ENCODE measurements around the gene FLNB.

FLNB gene

DNA sequence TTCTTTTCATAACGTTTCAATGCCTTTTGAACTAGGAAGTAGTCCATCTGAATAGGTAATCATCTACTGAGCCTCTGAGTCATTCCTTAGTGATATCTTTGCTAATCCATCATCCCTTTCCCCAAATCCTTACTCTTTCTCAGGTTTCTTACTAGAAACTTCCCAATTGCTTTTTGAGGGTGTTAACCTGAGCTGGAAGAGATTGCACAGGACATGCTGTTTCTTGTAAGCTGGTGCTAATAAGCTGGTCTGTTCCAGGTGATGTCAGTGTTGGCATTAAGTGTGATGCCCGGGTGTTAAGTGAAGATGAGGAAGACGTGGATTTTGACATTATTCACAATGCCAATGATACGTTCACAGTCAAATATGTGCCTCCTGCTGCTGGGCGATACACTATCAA is 101.5 kb downstream of the FLNB start:
- H3K9me3 ChIP-seq, result no peaks in the 10 kb centered on the region
- H3K27me3 ChIP-seq, result no peaks in the 10 kb centered on the region
- TF ChIP-seq, protein P1, sequence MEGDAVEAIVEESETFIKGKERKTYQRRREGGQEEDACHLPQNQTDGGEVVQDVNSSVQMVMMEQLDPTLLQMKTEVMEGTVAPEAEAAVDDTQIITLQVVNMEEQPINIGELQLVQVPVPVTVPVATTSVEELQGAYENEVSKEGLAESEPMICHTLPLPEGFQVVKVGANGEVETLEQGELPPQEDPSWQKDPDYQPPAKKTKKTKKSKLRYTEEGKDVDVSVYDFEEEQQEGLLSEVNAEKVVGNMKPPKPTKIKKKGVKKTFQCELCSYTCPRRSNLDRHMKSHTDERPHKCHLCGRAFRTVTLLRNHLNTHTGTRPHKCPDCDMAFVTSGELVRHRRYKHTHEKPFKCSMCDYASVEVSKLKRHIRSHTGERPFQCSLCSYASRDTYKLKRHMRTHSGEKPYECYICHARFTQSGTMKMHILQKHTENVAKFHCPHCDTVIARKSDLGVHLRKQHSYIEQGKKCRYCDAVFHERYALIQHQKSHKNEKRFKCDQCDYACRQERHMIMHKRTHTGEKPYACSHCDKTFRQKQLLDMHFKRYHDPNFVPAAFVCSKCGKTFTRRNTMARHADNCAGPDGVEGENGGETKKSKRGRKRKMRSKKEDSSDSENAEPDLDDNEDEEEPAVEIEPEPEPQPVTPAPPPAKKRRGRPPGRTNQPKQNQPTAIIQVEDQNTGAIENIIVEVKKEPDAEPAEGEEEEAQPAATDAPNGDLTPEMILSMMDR (IDR thresholded peaks at IDR 0.05; ENCODE audit: low read depth, low read length), result no peak
- H3K36me3 ChIP-seq, result no peaks in the 10 kb centered on the region; the same call in 1 of the 2 replicates
- DNase-seq, result no peak
- no peak overlapping the region for H3K4me3 ChIP-seq (ENCODE audit: low read depth, low read length)
- no peaks in the 10 kb centered on the region for H3K4me1 ChIP-seq

DNA sequence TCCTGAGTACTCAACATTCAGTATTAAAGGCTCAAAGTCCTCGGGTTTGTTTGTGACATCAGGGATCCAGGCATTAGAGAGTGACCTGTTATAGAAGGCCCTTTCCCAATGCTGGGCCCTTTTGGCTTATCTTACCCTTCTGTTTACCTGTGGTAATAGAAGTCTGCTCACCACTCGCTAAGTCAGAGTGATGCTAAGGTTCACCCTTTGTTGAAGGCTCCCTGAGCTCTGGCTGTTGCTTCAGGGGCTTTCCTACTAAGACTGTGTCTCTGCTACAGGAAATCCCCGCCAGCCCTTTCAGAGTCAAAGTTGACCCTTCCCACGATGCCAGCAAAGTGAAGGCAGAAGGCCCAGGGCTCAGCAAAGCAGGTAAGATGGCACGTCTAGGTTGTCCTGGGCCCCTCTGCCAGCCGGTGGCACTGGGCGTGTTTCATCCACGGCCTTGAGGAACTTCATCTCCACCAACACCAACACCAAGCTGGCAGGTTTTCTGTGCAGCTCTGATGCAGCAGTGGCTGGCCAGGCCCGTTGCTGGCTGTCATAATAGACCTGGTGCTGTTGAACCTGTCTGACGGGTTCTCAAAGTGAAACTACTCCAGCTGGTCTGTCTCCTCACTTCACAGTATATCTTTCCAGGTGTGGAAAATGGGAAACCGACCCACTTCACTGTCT is 103.4 kb downstream of the FLNB start:
- TF ChIP-seq, protein P1 (IDR thresholded peaks at IDR 0.05; ENCODE audit: low read depth, low read length), result no peak
- DNase-seq, result no peak
- no peaks in the 10 kb centered on the region for H3K9me3 ChIP-seq
- no peaks in the 10 kb centered on the region for H3K27me3 ChIP-seq
- H3K36me3 ChIP-seq, result no peaks in the 10 kb centered on the region; the same call in 1 of the 2 replicates
- no peak overlapping the region for H3K4me3 ChIP-seq (ENCODE audit: low read depth, low read length)
- H3K4me1 ChIP-seq, result no peaks in the 10 kb centered on the region

DNA sequence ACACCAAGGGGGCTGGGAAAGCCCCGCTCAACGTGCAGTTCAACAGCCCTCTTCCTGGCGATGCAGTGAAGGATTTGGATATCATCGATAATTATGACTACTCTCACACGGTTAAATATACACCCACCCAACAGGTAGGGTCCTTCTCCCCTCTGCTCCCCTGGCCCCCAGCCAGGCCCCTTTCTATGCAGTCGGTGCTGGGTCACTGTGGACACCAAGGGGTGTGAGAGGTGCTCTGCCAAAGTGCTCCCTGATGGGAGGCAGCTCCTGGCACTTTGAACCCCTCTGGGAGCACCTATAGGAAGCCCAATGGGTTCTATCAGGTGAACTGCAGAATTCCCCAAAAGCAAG is 103.9 kb downstream of the FLNB start:
- no peaks in the 10 kb centered on the region; the same call in 1 of the 2 replicates for H3K36me3 ChIP-seq
- H3K4me1 ChIP-seq, result no peaks in the 10 kb centered on the region
- no peaks in the 10 kb centered on the region for H3K9me3 ChIP-seq
- TF ChIP-seq, protein P1 (IDR thresholded peaks at IDR 0.05; ENCODE audit: low read depth, low read length), result no peak
- DNase-seq, result no peak
- H3K27me3 ChIP-seq, result no peaks in the 10 kb centered on the region
- no peak overlapping the region for H3K4me3 ChIP-seq (ENCODE audit: low read depth, low read length)

DNA sequence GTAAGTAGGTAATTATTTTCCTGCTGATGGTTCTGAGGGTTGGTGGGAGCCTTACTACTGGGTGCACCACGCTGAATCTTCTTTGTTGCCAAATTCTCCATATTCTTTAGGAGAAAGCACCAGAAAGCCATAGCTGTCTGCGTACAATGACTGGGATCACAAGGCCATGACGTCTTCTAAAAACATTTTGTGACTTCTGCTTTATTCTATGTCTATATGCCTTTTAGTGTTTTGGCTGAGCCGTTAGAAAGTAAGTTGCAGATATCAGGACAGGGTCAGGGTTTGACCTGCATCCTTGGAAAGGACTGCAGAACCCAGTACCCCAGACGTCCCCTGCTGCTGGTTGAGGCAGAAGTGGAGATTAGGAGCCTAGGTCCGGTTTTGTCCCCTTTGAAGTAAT is 107.0 kb downstream of the FLNB start:
- Histone ChIP-seq H3K4me3 (ENCODE audit: low read depth, low read length) (no peak overlapping the region), H3K27me3 (no peaks in the 10 kb centered on the region), H3K9me3 (no peaks in the 10 kb centered on the region), H3K4me1 (no peaks in the 10 kb centered on the region), H3K36me3 (no peaks in the 10 kb centered on the region)
- TF ChIP-seq, protein P1 (IDR thresholded peaks at IDR 0.05; ENCODE audit: low read depth, low read length), result no peak
- DNase-seq, result no peak

DNA sequence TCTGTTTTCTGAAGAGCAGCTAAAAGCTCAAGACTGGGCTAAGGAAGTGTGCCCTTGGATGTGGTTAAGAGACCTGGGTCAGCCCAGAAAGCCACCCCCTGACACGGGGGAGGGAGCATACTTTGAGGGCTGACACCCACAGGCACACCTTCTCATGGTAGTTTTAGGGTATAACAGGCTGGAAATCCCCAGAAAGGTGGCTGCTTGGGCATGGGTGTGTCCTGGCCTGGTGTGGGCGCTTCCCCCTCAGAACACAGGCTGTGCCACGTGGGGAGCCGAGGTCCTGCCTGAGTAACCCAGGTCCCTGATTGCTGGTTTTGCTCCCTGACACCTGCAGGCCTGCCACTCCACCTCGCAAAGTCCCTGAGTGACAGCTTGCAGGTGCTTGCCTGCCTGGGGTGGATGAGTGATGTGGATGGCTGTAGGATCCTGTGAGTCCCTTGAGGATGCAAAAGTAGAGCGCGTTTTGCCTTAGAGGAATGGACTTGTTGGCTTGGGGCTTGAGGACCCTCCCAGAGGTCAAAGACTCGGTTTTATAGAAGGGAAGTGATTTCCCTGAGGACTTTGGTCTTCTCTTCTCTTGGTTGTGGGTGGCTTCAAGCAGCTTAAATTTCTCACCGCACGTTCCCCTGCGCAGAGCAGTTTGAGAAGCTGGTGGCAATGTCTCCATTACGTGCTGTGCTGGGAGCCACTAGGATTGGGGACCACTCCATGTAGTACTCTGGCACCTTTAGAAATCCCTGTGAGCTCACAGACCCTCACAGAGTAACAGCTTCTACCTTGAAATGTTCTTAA is 108.1 kb downstream of the FLNB start:
- H3K9me3 ChIP-seq, result no peaks in the 10 kb centered on the region
- H3K4me3 ChIP-seq (ENCODE audit: low read depth, low read length), result no peak overlapping the region
- no peaks in the 10 kb centered on the region; the same call in 1 of the 2 replicates for H3K36me3 ChIP-seq
- H3K4me1 ChIP-seq, result no peaks in the 10 kb centered on the region
- no peak for DNase-seq
- TF ChIP-seq, protein P1 (IDR thresholded peaks at IDR 0.05; ENCODE audit: low read depth, low read length), result no peak
- no peaks in the 10 kb centered on the region for H3K27me3 ChIP-seq

DNA sequence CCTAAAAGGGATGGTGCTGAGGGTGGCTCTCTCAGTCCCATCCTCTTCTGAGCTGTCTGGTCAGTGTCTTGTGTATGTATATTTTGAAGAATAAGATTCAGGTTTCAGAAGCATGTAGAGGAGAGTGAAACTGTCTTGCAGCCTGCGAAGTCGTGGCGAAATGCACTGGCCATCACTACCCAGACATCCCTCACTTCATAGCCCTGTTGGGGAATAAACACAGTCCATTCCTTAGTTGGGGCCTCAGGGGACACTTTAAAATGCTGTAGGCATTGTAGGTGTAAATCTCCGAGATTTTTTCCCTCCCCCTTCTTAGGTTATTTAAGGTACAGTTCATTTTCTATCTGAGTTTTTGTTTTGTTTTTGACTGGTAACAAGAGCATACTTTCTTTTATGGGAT is 108.8 kb downstream of the FLNB start:
- Histone ChIP-seq H3K4me3 (ENCODE audit: low read depth, low read length) (no peak overlapping the region), H3K9me3 (no peaks in the 10 kb centered on the region), H3K36me3 (no peaks in the 10 kb centered on the region; the same call in 1 of the 2 replicates), H3K4me1 (no peaks in the 10 kb centered on the region), H3K27me3 (no peaks in the 10 kb centered on the region)
- no peak for DNase-seq
- TF ChIP-seq, protein P1 (IDR thresholded peaks at IDR 0.05; ENCODE audit: low read depth, low read length), result no peak
